T-helper 1 cell treated with Interleukin-12 subunit alpha and Interleukin-12 subunit beta and Interleukin-4 antibody, amounts not matched to agents 30 μg/mL and 1 μg/mL, for 36 hours (primary cell): ENCODE measurements around the gene MOV10.

Experiments used
- H3K27ac Mint-ChIP-seq: one replicate; pipeline ENCODE4 v1.8.0; 2021; ENCODE audit warnings: mild to moderate bottlenecking, mixed read lengths
- H3K27me3 Mint-ChIP-seq: one replicate; pipeline ENCODE4 v1.8.0; 2021; ENCODE audit warnings: low read depth, mixed read lengths
- H3K36me3 Mint-ChIP-seq: one replicate; pipeline ENCODE4 v1.8.0; 2021; ENCODE audit warnings: low read depth, mixed read lengths
- H3K4me1 Mint-ChIP-seq: one replicate; pipeline ENCODE4 v1.8.0; 2021; ENCODE audit warnings: low read depth, mixed read lengths
- H3K4me3 Mint-ChIP-seq: one replicate; pipeline ENCODE4 v1.8.0; 2021; ENCODE audit warnings: mild to moderate bottlenecking, moderate library complexity, mixed read lengths
- H3K9me3 Mint-ChIP-seq: one replicate; pipeline ENCODE4 v1.8.0; 2021; ENCODE audit warnings: mixed read lengths

MOV10 gene

DNA sequence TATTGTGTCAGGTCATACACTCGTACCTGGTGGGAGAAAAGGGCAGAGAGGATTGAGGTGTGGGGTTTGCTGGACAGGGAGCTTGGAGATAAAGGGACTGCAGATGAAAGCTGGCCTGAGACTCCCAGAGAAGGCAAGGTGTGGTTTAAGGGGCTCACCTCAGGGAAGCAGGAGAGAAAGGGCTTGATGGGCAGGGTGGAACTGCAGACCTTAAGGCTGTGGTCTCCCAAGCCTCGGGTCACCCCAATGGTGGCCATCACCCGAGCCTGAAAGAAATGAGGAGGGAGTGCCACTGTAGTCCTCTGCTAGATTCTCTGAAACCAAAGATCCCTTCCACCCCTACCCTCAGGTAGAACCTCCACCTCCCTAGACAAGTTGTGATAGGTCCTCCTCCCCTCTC lies 36.1 kb downstream of the MOV10 start:
- Mint-ChIP-seq H3K9me3 (no peaks in the 10 kb centered on the region), H3K4me3 (no peak overlapping the region), H3K27me3 (peaks cover 58% of the 10 kb centered on the region), H3K27ac (no peak overlapping the region), H3K4me1 (peaks cover 23% of the 10 kb centered on the region), H3K36me3 (no peaks in the 10 kb centered on the region)

DNA sequence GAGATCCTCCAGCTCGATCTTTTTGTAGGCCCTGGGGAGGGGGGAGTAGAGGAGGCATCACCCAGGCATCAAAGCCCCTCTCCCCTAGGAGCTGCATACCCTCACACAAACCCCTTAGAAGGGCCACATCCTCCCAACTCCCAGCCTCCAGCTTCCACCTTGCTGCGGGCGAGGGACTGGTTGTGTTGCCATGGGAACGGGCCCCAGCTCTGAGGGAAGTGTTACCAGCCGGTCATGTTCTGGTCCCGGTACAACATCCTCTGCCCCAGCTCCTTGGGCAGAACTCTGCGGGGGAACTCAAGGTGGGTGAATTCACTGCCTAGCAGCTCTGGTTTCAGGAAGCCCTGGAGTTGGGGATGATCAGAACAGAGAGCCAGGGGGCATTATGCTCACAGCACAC lies 36.6 kb downstream of the MOV10 start:
- Mint-ChIP-seq H3K9me3 (no peaks in the 10 kb centered on the region), H3K27me3 (peaks cover 58% of the 10 kb centered on the region), H3K36me3 (no peaks in the 10 kb centered on the region), H3K4me1 (peaks cover 24% of the 10 kb centered on the region), H3K4me3 (no peak overlapping the region), H3K27ac (no peak overlapping the region)

GRCh38 chr1:112711670-112712069 lies 37.2 kb downstream of the MOV10 start:
- H3K27me3 Mint-ChIP-seq: peaks cover 58% of the 10 kb centered on the region
- no peak overlapping the region for H3K4me3 Mint-ChIP-seq
- H3K9me3 Mint-ChIP-seq: no peaks in the 10 kb centered on the region
- no peaks in the 10 kb centered on the region for H3K36me3 Mint-ChIP-seq
- H3K27ac Mint-ChIP-seq: no peak overlapping the region
- H3K4me1 Mint-ChIP-seq: peaks cover 29% of the 10 kb centered on the region

DNA sequence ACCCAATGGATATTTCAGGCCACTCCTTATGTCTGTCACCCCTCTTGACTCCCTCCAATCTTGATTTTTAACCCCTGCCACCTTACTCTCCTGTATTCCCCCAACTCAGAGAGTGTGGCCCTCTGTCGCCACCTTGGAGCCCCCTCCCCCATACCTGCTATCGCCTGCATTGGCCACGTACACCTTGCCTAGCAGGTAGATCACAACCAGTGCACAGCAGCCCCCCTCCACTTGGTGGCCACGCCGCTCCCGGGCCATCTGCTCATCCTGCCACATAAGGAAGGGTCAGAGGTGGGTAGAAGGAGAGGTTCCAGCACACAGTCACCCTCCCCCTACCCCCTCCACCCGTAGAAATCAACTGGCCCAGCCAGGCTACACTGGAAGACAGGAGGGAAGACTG lies 37.7 kb downstream of the MOV10 start:
- no peak overlapping the region for H3K27ac Mint-ChIP-seq
- H3K36me3 Mint-ChIP-seq: no peaks in the 10 kb centered on the region
- peaks cover 34% of the 10 kb centered on the region for H3K4me1 Mint-ChIP-seq
- H3K9me3 Mint-ChIP-seq: no peaks in the 10 kb centered on the region
- peaks cover 58% of the 10 kb centered on the region for H3K27me3 Mint-ChIP-seq
- H3K4me3 Mint-ChIP-seq: no peak overlapping the region

- Mint-ChIP-seq H3K4me3 (no peak overlapping the region), H3K9me3 (no peaks in the 10 kb centered on the region), H3K36me3 (no peaks in the 10 kb centered on the region), H3K4me1 (peaks cover 34% of the 10 kb centered on the region), H3K27ac (no peak overlapping the region), H3K27me3 (peaks cover 54% of the 10 kb centered on the region)
Measured at GRCh38 chr1:112712701-112713128, 38.3 kb downstream of the MOV10 start.

DNA sequence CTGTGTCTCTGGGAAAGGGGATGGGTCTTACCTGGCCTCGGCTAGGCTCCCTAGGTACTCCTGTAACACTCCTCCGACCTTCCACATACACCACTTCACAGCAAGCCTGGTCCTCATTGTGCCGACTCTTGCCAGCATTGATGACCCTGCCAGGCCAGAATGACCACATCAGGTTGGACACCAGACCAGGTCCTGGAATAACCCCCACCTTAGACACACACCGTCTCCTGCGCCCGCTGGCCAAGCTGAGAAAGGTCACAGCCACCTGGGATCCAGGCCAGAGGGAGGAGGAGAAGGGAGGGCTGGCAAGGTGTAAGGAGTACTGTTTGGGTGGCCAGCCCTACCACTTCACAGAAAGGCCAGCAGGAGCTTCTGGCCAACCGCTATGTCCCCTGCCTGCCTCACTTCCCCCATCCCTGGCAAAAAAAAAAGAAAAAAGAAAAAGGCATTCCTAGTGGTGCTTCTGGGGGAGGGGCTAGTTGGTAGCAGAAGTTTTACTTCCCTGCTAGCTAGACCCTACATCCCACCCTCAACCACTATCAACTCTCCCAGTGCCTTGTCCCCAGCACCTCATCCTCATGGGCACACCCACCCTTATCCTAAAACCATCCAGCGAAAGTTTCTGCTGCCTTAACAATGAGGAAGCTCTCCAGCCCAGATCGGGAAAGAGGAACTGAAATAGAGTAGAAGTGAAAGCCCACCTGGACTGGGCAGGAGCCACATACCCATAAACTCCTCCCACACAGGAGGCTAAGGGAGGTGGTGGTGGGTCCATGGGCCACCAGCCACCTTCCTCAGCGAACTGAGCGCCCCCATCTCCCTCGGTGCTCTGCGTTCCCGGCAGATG lies 39.2 kb downstream of the MOV10 start:
- H3K36me3 Mint-ChIP-seq: no peaks in the 10 kb centered on the region
- peaks cover 44% of the 10 kb centered on the region for H3K27me3 Mint-ChIP-seq
- no peaks in the 10 kb centered on the region for H3K9me3 Mint-ChIP-seq
- peaks cover 33% of the 10 kb centered on the region for H3K4me1 Mint-ChIP-seq
- peak overlapping the region; percentile 59 for H3K4me3 Mint-ChIP-seq
- H3K27ac Mint-ChIP-seq: no peak overlapping the region

DNA sequence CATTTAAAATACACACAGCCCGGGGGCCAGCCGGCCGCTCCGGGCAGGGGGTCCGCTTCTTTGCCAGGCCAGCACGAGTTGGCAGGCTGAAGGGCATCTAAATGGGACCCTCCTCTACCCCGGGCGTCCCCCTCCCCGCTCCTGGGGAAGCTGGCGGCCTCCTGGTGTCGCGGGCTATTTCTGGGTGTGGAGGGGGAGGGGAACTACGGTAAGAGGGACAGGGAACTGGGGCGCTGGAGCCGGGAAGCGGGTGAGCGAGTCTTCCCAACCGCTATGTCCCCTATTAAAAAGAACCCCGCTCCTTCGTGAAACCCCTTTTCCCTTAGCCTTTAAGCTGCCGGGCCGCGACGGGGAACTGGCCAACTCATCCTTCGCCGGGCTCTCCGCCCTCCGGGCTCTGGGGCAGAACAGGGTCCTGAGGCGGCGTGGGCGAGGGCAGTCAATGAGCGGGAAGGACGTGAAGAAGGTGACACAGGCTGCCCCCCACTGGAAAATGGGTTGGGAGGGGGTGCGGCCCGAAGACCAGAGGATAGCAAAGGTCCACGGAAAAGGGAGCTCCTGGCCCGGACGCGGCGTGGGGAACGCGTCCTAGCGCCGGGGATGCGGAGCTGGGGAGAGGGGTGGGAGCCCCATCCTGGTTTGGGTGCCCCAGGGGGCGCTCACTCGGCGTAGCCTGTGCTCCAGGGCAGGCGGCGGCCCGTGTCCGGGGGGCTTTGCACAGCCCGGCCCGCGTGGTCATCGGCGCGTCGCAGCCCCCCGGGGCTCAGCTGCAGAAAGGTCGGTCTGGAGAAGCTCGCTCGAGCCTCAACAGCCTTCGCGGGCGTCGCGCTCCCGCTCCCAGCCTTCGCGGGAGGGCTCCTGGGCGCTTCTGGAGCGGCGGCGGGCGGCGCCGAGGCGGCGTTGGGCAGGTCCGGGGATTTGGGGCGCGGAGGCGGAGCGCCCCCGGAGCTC lies 40.1 kb downstream of the MOV10 start:
- peaks cover 33% of the 10 kb centered on the region for H3K4me1 Mint-ChIP-seq
- no peaks in the 10 kb centered on the region for H3K9me3 Mint-ChIP-seq
- peak overlapping the region; percentile 81 for H3K4me3 Mint-ChIP-seq
- no peak overlapping the region for H3K27ac Mint-ChIP-seq
- peaks cover 41% of the 10 kb centered on the region for H3K27me3 Mint-ChIP-seq
- no peaks in the 10 kb centered on the region for H3K36me3 Mint-ChIP-seq

GRCh38 chr1:112715264-112716053 lies 41.0 kb downstream of the MOV10 start, which contains the start of gene PPM1J:
Gene PPM1J (minus strand): TSS chr1:112715332. CDS start chr1:112715301, 31 bp downstream.
- Mint-ChIP-seq H3K27me3 (peaks cover 42% of the 10 kb centered on the region), H3K27ac (peak within 1 kb of the TSS; percentile 43), H3K4me1 (peaks cover 33% of the 10 kb centered on the region), H3K4me3 (peak within 1 kb of the TSS; percentile 85), H3K9me3 (no peaks in the 10 kb centered on the region), H3K36me3 (no peaks in the 10 kb centered on the region)

DNA sequence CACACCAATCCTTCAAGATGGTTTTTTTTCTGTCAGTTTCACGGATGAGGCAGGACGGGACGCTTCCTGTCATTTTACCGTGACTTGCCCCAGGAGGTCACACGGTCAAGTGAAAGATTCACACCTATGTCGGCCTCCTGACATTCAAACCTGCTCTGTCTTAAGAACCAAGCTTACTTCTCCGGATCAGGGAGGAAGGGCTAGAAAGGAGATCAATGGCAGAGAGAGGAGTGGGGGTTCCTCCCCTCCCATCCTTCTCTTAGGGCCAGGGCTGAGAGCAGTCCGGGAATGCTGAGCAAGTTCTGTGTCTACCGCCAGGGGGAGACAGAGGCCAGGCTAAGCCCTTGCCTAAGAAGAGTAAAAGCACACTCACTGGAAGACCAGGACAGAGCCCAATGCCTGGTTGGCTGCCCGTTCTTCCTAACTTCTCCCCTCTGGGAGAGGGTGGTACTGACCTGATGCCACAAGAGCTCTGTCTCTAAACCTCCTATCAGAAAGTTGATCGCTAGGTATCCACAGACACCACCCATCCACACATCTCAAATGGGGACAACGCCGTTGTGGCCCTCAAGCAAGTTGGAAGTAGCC lies 41.8 kb downstream of the MOV10 start:
- peak overlapping the region; percentile 6 for H3K27ac Mint-ChIP-seq
- peaks cover 40% of the 10 kb centered on the region for H3K27me3 Mint-ChIP-seq
- H3K4me1 Mint-ChIP-seq: peaks cover 31% of the 10 kb centered on the region
- H3K36me3 Mint-ChIP-seq: no peaks in the 10 kb centered on the region
- peak overlapping the region; percentile 85 for H3K4me3 Mint-ChIP-seq
- no peaks in the 10 kb centered on the region for H3K9me3 Mint-ChIP-seq

DNA sequence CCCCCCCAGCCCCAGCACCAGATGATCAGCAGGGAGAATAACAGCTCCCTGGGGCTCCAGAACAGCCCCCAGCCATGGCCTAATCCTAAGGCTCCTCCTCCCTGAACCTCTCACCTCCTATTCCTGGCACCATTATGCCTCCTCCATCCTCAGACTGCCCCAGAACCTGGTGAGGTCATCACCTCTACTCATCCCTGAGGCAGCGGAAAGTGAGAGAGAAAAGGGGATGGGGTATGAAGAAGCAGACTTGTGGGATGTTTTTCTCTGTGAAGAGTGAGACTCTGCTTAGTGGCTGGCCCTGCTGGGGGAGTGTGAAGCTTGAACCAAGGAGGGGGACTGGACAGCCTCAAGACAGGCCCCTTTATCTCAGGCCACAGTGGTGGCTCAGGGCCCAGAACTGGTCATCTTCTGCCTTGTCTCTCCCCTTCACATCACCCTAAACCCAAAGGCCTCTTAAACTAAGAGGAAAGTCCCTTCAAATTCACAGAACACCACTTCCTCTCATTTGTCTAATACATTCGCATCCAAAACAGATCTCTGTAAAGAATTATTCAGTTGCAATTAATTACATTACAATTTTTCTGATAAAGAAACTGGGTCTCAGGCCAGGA lies 42.9 kb downstream of the MOV10 start:
- H3K27me3 Mint-ChIP-seq: peaks cover 42% of the 10 kb centered on the region
- peak overlapping the region; percentile 20 for H3K27ac Mint-ChIP-seq
- H3K36me3 Mint-ChIP-seq: no peaks in the 10 kb centered on the region
- H3K4me3 Mint-ChIP-seq: no peak overlapping the region
- peaks cover 31% of the 10 kb centered on the region for H3K4me1 Mint-ChIP-seq
- H3K9me3 Mint-ChIP-seq: no peaks in the 10 kb centered on the region

GRCh38 chr1:112718691-112719418 lies 44.4 kb downstream of the MOV10 start:
- Mint-ChIP-seq H3K36me3 (no peaks in the 10 kb centered on the region), H3K9me3 (no peaks in the 10 kb centered on the region), H3K27me3 (peaks cover 35% of the 10 kb centered on the region), H3K4me1 (peaks cover 35% of the 10 kb centered on the region), H3K4me3 (peak overlapping the region; percentile 72), H3K27ac (no peak overlapping the region)

DNA sequence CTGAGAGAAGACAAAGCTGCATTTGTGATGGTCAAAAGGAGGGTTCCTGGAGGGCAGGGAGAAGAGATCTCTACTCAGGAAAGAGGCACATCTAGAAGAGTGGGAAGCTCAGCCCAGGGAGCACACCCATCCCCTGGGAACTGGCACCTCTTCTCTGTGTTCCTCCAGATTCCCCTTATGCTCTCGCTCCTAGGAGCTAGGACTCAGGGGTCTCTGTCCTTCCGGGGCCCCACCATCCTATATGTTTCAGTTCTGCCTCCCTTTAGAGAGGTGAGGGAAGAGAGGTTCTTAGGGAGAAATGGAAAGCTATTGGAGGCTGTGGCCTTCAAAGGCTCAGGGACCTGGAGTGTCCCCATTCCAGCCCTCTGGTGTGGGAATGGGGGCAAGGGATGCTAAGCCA lies 45.2 kb downstream of the MOV10 start:
- Mint-ChIP-seq H3K9me3 (no peaks in the 10 kb centered on the region), H3K27ac (no peak overlapping the region), H3K36me3 (no peaks in the 10 kb centered on the region), H3K27me3 (peaks cover 28% of the 10 kb centered on the region), H3K4me1 (peaks cover 28% of the 10 kb centered on the region), H3K4me3 (no peak overlapping the region)

GRCh38 chr1:112720800-112721199 lies 46.3 kb downstream of the MOV10 start:
- H3K4me1 Mint-ChIP-seq: peaks cover 25% of the 10 kb centered on the region
- H3K36me3 Mint-ChIP-seq: no peaks in the 10 kb centered on the region
- no peak overlapping the region for H3K27ac Mint-ChIP-seq
- no peaks in the 10 kb centered on the region for H3K9me3 Mint-ChIP-seq
- H3K4me3 Mint-ChIP-seq: no peak overlapping the region
- peaks cover 27% of the 10 kb centered on the region for H3K27me3 Mint-ChIP-seq
